Measurements from ENCODE around the gene BCAM.

The BCAM gene

DNA sequence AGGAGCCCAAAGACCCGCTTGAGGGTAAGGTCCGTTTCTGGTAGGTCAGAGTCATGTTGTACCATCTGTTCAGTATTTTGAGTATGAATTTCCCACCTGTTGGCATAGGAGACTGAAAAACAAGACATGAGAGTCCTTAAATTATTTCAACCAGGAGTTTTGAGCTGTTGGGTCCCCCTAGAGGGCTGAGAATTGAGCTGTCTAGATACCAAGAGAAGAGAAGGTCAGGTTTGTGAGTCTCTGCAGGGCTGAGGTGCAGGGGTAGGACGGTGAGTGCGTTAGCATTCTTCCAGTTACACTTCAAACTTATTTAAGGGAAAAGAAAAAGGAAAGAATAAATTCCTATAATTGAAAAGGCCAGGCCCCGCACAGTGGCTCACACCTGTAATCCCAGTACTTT lies 26.2 kb upstream of the BCAM start:
- TF ChIP-seq, protein P1, sequence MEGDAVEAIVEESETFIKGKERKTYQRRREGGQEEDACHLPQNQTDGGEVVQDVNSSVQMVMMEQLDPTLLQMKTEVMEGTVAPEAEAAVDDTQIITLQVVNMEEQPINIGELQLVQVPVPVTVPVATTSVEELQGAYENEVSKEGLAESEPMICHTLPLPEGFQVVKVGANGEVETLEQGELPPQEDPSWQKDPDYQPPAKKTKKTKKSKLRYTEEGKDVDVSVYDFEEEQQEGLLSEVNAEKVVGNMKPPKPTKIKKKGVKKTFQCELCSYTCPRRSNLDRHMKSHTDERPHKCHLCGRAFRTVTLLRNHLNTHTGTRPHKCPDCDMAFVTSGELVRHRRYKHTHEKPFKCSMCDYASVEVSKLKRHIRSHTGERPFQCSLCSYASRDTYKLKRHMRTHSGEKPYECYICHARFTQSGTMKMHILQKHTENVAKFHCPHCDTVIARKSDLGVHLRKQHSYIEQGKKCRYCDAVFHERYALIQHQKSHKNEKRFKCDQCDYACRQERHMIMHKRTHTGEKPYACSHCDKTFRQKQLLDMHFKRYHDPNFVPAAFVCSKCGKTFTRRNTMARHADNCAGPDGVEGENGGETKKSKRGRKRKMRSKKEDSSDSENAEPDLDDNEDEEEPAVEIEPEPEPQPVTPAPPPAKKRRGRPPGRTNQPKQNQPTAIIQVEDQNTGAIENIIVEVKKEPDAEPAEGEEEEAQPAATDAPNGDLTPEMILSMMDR (IDR thresholded peaks at IDR 0.05; ENCODE audit: low read depth, low read length), result no peak
- H3K4me3 ChIP-seq (ENCODE audit: low read depth, low read length), result no peak overlapping the region

DNA sequence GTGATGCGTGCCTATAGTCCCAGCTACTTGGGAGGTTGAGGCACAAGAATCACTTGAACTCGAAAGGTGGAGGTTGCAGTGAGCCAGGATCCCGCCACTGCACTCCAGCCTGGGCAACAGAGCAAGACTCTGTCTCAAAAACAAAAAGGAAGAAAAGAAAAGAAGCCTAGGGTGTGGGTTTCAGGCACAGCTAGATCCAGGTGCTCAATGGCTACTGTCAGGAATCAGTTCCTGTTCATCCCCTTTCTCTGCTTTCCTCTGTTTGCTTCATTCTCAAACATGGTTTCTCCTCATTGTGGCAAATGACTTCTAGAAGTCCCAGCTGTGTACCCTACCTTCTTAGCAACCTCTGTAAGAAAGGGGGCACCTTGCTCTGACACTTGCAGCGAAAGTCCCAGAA lies 25.4 kb upstream of the BCAM start:
- TF ChIP-seq, protein P1 (IDR thresholded peaks at IDR 0.05; ENCODE audit: low read depth, low read length), result no peak

DNA sequence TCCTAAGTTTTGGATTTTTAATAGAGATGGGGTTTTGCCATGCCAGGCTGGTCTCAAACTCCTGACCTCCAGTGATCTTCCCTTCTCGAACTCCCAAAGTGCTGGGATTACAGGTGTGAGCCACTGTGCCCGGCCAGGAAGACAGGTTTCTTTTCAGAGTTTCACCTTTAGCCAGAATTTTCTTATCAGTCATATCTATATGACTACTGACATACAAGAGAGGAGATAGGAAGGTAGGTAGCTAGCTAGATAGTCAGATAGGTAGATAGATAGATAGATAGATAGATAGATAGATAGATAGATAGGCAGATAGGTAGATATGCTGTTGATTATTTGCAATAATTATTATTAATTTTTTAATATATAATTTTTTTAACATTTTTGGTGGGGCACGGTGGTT lies 23.6 kb upstream of the BCAM start:
- TF ChIP-seq, protein P1 (IDR thresholded peaks at IDR 0.05; ENCODE audit: low read depth, low read length), result no peak

More for the DNA sequence above, 25.4 kb upstream of the BCAM start:
- no peak overlapping the region for H3K4me3 ChIP-seq (ENCODE audit: low read depth, low read length)

DNA sequence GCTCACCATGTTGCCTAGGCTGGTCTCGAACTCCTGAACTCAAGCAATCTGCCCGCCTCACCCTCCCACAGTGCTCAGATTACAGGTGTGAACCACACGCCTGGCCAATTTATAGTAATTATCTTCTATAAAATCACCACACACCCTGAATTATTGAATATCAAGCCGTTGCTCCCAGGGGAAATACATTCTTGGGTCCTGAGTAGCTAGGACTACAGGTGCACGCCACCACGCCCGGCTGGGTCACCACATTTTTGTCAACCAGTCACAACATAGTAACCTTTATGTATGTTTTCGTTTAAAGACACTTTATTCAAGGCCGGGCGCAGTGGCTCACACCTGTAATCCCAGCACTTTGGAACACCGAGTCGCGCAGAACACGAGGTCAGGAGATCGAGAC lies 22.9 kb upstream of the BCAM start:
- no peak overlapping the region for H3K4me3 ChIP-seq (ENCODE audit: low read depth, low read length)
- TF ChIP-seq, protein P1 (IDR thresholded peaks at IDR 0.05; ENCODE audit: low read depth, low read length), result no peak

More for the DNA sequence above, 23.6 kb upstream of the BCAM start:
- H3K4me3 ChIP-seq (ENCODE audit: low read depth, low read length), result no peak overlapping the region

DNA sequence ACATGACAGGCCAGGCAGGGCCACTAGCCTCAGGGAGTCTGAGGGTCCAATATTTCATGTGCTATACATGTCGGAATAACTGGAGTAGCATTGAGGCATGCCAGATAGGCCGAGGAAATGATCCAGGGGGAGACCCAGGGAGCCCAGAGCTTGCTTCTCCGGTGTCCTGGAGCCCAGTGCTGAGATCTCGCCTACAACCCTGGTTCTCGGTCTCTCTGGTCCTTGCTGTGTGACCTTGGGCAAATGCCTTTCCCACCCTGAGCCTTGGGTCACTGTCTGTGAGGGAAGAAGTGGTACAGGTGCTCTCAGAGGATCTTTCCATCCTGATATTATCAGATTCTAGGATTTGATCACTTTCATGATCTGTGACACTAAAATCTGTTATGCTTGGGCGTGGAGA lies 19.9 kb upstream of the BCAM start:
- TF ChIP-seq, protein P1 (IDR thresholded peaks at IDR 0.05; ENCODE audit: low read depth, low read length), result no peak
- H3K4me3 ChIP-seq (ENCODE audit: low read depth, low read length), result no peak overlapping the region

DNA sequence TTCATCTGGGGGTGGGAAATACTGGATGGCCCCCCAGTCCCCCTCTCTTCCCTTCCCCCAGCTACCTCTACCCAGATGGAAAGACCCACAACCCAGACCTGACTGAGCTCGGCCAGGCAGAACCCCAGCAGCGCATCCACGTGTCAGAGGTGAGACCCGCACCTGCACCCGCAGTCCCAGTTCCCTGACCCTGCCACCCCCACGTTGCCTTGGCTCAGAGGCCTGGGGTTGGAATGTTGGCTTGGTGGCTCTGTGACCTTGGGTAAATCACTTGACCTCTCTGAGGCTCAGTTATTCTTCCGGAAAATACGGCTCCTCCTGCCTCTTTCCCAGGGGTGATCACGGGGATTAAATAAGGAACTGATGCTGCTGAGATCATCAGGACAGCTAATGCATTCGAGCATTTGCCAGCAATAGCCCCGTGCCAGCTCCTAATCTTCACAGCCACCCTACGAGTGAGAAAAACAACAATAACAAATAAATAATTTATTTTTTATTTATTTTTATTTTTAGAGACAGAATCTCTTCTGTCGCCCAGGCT lies 18.9 kb upstream of the BCAM start:
- H3K4me3 ChIP-seq (ENCODE audit: low read depth, low read length), result no peak overlapping the region
- TF ChIP-seq, protein P1 (IDR thresholded peaks at IDR 0.05; ENCODE audit: low read depth, low read length), result no peak

DNA sequence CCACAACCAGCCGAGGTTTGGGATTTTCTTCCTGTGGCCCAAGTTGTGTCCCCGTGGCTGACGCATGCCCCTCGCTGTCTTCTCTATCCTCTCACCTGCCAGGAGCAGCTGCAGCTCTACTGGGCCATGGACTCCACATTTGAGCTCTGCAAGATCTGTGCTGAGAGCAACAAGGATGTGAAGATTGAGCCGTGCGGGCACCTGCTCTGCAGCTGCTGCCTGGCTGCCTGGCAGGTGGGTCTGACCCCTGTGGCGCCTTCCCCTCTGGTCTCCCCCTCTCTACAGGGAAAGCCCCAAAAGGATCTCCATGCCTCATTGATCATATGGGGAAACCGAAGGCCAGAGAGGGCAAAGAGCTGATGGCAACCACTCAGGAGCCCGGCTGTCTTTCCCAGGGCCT lies 16.6 kb upstream of the BCAM start:
- TF ChIP-seq, protein P1 (IDR thresholded peaks at IDR 0.05; ENCODE audit: low read depth, low read length), result no peak
- H3K4me3 ChIP-seq (ENCODE audit: low read depth, low read length), result no peak overlapping the region

All from WI38 (cell line).